PC-3 (cell line): Measurements from ENCODE around the gene BAIAP2.

Source experiments
- EZH2 ChIP-seq: fragments of 300-600 bp; sonication (generic); IDR thresholded peaks from one replicate; pipeline ENCODE4 v1.6.1; 2017; ENCODE audit warnings: antibody characterized with exemption, mild to moderate bottlenecking, low read length; ENCODE audit not compliant: unreplicated experiment
- EZH2phosphoT487 ChIP-seq: fragments of 300-600 bp; sonication (generic); IDR thresholded peaks from 2 replicates; pipeline ENCODE4 v1.6.1; 2018; ENCODE audit warnings: mild to moderate bottlenecking, antibody characterized with exemption, low read length, borderline replicate concordance
- TF ChIP-seq, protein P1 (sequence below): fragments of 300-600 bp; sonication (generic); conservative IDR thresholded peaks from 2 replicates; pipeline ENCODE4 v1.5.1; 2017; ENCODE audit warnings: antibody characterized with exemption, low read depth, mild to moderate bottlenecking, low read length

DNA sequence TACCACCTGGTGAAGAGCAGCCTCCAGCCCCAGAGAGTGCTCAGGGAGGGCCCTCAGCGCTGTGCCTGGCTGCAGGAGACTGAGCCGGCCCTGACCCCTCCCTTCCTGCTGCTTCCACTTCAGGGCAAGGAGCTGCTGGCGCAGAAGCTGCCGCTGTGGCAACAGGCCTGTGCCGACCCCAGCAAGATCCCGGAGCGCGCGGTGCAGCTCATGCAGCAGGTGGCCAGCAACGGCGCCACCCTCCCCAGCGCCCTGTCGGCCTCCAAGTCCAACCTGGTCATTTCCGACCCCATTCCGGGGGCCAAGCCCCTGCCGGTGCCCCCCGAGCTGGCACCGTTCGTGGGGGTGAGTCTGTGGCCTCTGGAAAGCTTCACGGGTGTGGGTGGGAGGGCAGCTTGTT lies 68.4 kb downstream of the BAIAP2 start:
- TF ChIP-seq, protein P1, sequence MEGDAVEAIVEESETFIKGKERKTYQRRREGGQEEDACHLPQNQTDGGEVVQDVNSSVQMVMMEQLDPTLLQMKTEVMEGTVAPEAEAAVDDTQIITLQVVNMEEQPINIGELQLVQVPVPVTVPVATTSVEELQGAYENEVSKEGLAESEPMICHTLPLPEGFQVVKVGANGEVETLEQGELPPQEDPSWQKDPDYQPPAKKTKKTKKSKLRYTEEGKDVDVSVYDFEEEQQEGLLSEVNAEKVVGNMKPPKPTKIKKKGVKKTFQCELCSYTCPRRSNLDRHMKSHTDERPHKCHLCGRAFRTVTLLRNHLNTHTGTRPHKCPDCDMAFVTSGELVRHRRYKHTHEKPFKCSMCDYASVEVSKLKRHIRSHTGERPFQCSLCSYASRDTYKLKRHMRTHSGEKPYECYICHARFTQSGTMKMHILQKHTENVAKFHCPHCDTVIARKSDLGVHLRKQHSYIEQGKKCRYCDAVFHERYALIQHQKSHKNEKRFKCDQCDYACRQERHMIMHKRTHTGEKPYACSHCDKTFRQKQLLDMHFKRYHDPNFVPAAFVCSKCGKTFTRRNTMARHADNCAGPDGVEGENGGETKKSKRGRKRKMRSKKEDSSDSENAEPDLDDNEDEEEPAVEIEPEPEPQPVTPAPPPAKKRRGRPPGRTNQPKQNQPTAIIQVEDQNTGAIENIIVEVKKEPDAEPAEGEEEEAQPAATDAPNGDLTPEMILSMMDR = no peak
- TF ChIP-seq EZH2phosphoT487 (no peak), EZH2 (no peak)
